Measurements from ENCODE around the gene UBA52. TPM values are rescaled to one million over a fixed set of nuclear protein-coding genes. Genes with fewer than 3 reads are reported as not detected.

UBA52 gene
- total and polyA plus RNA-seq, 2 of the 13 experiments (the other 11 are each of a cell fraction or from before 2014, with no cell fraction given), result 959 to 1,782 TPM

GRCh38 chr19:18607226-18608101 lies 35.8 kb downstream of the UBA52 start (continued):
- peak; percentile 34; the same call in 1 of the 2 replicates for TF ChIP-seq ZFP91 (CRISPR knock-in tag; IDR thresholded peaks at IDR 0.05; ENCODE audit: borderline replicate concordance)
- TF ChIP-seq AKAP8 (CRISPR knock-in tag; IDR thresholded peaks at IDR 0.05), result no peak
- TF ChIP-seq HIVEP1 (CRISPR knock-in tag; IDR thresholded peaks at IDR 0.05), result peak; percentile 41; the same call in 1 of the 2 replicates
- TF ChIP-seq ZNF550 (CRISPR knock-in tag; IDR thresholded peaks at IDR 0.05; ENCODE audit: borderline replicate concordance), result no peak
- no peak for TF ChIP-seq RBAK (CRISPR knock-in tag; IDR thresholded peaks at IDR 0.05)
- no peak for TF ChIP-seq ZSCAN29 (CRISPR knock-in tag; conservative IDR thresholded peaks at IDR 0.05)
- TF ChIP-seq HNF1B (CRISPR knock-in tag; IDR thresholded peaks at IDR 0.05), result no peak
- TF ChIP-seq KMT2B (CRISPR knock-in tag; IDR thresholded peaks at IDR 0.05), result no peak
- TF ChIP-seq THAP8 (CRISPR knock-in tag; IDR thresholded peaks at IDR 0.05; ENCODE audit: borderline replicate concordance), result no peak
- no peak for TF ChIP-seq DR1 (CRISPR knock-in tag; IDR thresholded peaks at IDR 0.05)
- TF ChIP-seq KDM6A (CRISPR knock-in tag; IDR thresholded peaks at IDR 0.05; ENCODE audit: low read depth), result no peak
- TF ChIP-seq AGO2 (optimal IDR thresholded peaks at IDR 0.05; ENCODE audit: low read depth, low read length), result peak; percentile 48
- TF ChIP-seq EED (CRISPR knock-in tag; IDR thresholded peaks at IDR 0.05), result no peak
- no peak for TF ChIP-seq GATA4 (IDR thresholded peaks at IDR 0.05; ENCODE audit: borderline replicate concordance, low read depth)
- TF ChIP-seq ZNF878 (CRISPR knock-in tag; IDR thresholded peaks at IDR 0.05), result no peak
- TF ChIP-seq ZNF740 (CRISPR knock-in tag; IDR thresholded peaks at IDR 0.05), result no peak
- peak; percentile 64; the same call in 1 of the 2 replicates for TF ChIP-seq KDM5B (CRISPR knock-in tag; IDR thresholded peaks at IDR 0.05; ENCODE audit: borderline replicate concordance)
- no peak for TF ChIP-seq KDM3A (CRISPR knock-in tag; IDR thresholded peaks at IDR 0.05; ENCODE audit: low read depth)
- TF ChIP-seq TBX2 (CRISPR knock-in tag; IDR thresholded peaks at IDR 0.05; ENCODE audit: borderline replicate concordance), result 0 out of 2 replicates have a peak, but pooled peaks have one; percentile 18
- TF ChIP-seq MAFK (conservative IDR thresholded peaks at IDR 0.05 in 1 of 2, IDR thresholded peaks at IDR 0.05 in 1 of 2; ENCODE audit: low read length in 2 of 2), result no peak
- no peak for TF ChIP-seq TERF1 (CRISPR knock-in tag; IDR thresholded peaks at IDR 0.05)
